ENCODE data around the gene GPR63.

DNA sequence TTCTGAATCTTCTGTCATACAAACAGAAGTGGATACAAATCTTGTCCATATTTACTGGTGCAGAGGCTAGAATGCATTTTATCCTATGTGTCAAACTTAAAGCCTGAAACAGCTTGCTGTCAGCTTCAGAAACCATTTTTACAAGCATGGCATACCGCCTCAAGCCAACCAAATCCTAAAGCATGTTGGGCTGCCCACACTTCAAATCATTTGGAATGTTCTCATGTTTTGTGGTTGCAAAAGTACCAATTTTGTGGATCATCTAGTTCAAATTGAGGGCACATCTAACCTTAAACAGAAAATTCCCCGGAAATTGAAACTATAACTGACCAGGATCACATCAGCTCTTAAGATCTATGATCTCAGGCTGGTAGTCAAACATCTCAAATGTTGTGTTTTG, 3.2 kb downstream of the GPR63 start:
- TF ChIP-seq EZH2phosphoT487 (IDR thresholded peaks at IDR 0.05; ENCODE audit: borderline replicate concordance, low read length) = no peak
- TF ChIP-seq, protein P1, sequence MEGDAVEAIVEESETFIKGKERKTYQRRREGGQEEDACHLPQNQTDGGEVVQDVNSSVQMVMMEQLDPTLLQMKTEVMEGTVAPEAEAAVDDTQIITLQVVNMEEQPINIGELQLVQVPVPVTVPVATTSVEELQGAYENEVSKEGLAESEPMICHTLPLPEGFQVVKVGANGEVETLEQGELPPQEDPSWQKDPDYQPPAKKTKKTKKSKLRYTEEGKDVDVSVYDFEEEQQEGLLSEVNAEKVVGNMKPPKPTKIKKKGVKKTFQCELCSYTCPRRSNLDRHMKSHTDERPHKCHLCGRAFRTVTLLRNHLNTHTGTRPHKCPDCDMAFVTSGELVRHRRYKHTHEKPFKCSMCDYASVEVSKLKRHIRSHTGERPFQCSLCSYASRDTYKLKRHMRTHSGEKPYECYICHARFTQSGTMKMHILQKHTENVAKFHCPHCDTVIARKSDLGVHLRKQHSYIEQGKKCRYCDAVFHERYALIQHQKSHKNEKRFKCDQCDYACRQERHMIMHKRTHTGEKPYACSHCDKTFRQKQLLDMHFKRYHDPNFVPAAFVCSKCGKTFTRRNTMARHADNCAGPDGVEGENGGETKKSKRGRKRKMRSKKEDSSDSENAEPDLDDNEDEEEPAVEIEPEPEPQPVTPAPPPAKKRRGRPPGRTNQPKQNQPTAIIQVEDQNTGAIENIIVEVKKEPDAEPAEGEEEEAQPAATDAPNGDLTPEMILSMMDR (IDR thresholded peaks at IDR 0.05; ENCODE audit: low read depth, low read length, poor library complexity, severe bottlenecking) = no peak
